CD14-positive monocyte (primary cell): ENCODE measurements around the gene MRRF. TPM values are rescaled to one million over a fixed set of nuclear protein-coding genes. Genes with fewer than 3 reads are reported as not detected.

Experiments used
- DNase-seq, 3 donors: peaks; one replicate each; pipeline ENCODE4 v3.0.0-alpha.2; 2011 to 2022
- H2AFZ ChIP-seq: 2 replicates; pipeline ENCODE4 v1.6.0; 2012; ENCODE audit warnings: mild to moderate bottlenecking, low read depth, low read length, inconsistent platforms; ENCODE audit not compliant: insufficient read depth, poor library complexity, severe bottlenecking
- H3K27ac ChIP-seq, 2 donors: 1 replicate in 1 of 2; 2 replicates in 1 of 2; pipeline ENCODE4 v1.5.1; 2012 to 2013; ENCODE audit warnings: low read length in 2 of 2, control low read depth in 1 of 2, inconsistent platforms in 1 of 2, low read depth in 1 of 2, mild to moderate bottlenecking in 1 of 2
- H3K27me3 ChIP-seq, 2 donors: one replicate each; pipeline versions ENCODE4 v1.6.0 to v1.6.1; 2011 to 2013; ENCODE audit warnings: low read length in 2 of 2; ENCODE audit not compliant: control insufficient read depth in 2 of 2, insufficient read depth in 2 of 2
- H3K36me3 ChIP-seq, 2 donors: replicated peaks in 1 of 2; 1 replicate in 1 of 2; 2 replicates in 1 of 2; pipeline versions ENCODE4 v1.5.1 to v1.6.1; 2012 to 2013; ENCODE audit warnings: low read length in 2 of 2, control low read depth in 1 of 2, inconsistent platforms in 1 of 2, mild to moderate bottlenecking in 1 of 2; ENCODE audit not compliant: insufficient read depth in 2 of 2, control insufficient read depth in 1 of 2
- H3K4me1 ChIP-seq, 2 donors: 1 replicate in 1 of 2; 2 replicates in 1 of 2; pipeline versions ENCODE4 v1.5.1 to v1.6.1; 2012 to 2013; ENCODE audit warnings: low read length in 2 of 2, control low read depth in 1 of 2, inconsistent platforms in 1 of 2, mild to moderate bottlenecking in 1 of 2, moderate library complexity in 1 of 2; ENCODE audit not compliant: insufficient read depth in 2 of 2, control insufficient read depth in 1 of 2
- H3K4me2 ChIP-seq: replicated peaks from 2 replicates; pipeline ENCODE3; 2012; ENCODE audit warnings: low read length, moderate library complexity, mild to moderate bottlenecking; ENCODE audit not compliant: poor library complexity, severe bottlenecking; ENCODE audit errors: extremely low read depth
- H3K4me3 ChIP-seq, 3 experiments: fragments of 200-600 bp in 1 of 3; sonication (generic) in 1 of 3; replicated peaks in 1 of 3; 1 replicate in 2 of 3; 2 replicates in 1 of 3; pipeline ENCODE4 v1.5.1; 2011 to 2013; ENCODE audit warnings: low read length in 3 of 3, mild to moderate bottlenecking in 3 of 3, control low read depth in 2 of 3, low read depth in 2 of 3, inconsistent platforms in 1 of 3, moderate library complexity in 1 of 3
- H3K79me2 ChIP-seq: 2 replicates; pipeline ENCODE4 v1.6.0; 2012; ENCODE audit warnings: mild to moderate bottlenecking, control low read depth, inconsistent platforms, low read length, moderate library complexity; ENCODE audit not compliant: insufficient read depth
- H3K9ac ChIP-seq: 2 replicates; pipeline ENCODE4 v1.6.0; 2017; ENCODE audit warnings: low read length, mild to moderate bottlenecking; ENCODE audit not compliant: insufficient read depth, poor library complexity, severe bottlenecking
- H3K9me3 ChIP-seq, 2 donors: replicated peaks in 1 of 2; 1 replicate in 1 of 2; 2 replicates in 1 of 2; pipeline versions ENCODE4 v1.5.1 to v1.6.1; 2012 to 2013; ENCODE audit warnings: low read length in 2 of 2, control low read depth in 1 of 2; ENCODE audit not compliant: control insufficient read depth in 1 of 2, insufficient read depth in 1 of 2
- H4K20me1 ChIP-seq: 2 replicates; pipeline ENCODE4 v1.6.0; 2012; ENCODE audit warnings: mild to moderate bottlenecking, low read length, control low read depth, moderate library complexity; ENCODE audit not compliant: insufficient read depth
- H3K27ac Mint-ChIP-seq, 7 donors: one replicate each; pipeline ENCODE4 v1.8.0; 2020; ENCODE audit warnings: mild to moderate bottlenecking in 7 of 7, mixed read lengths in 7 of 7, moderate library complexity in 6 of 7, inconsistent platforms in 2 of 7
- H3K27me3 Mint-ChIP-seq, 3 donors: one replicate each; pipeline ENCODE4 v1.8.0; 2021 to 2022; ENCODE audit warnings: low read depth in 3 of 3, mild to moderate bottlenecking in 3 of 3, mixed read lengths in 3 of 3, moderate library complexity in 3 of 3, inconsistent platforms in 1 of 3
- H3K36me3 Mint-ChIP-seq, 2 donors: one replicate each; pipeline ENCODE4 v1.8.0; 2020; ENCODE audit warnings: mixed read lengths in 2 of 2, inconsistent platforms in 1 of 2, mild to moderate bottlenecking in 1 of 2
- H3K4me1 Mint-ChIP-seq: one replicate; pipeline ENCODE4 v1.8.0; 2020; ENCODE audit warnings: mild to moderate bottlenecking, mixed read lengths
- H3K4me3 Mint-ChIP-seq, 2 donors: one replicate each; pipeline ENCODE4 v1.8.0; 2020; ENCODE audit warnings: mild to moderate bottlenecking in 2 of 2, mixed read lengths in 2 of 2, moderate library complexity in 1 of 2
- H3K9me3 Mint-ChIP-seq, 7 donors: one replicate each; pipeline ENCODE4 v1.8.0; 2020 to 2022; ENCODE audit warnings: mixed read lengths in 7 of 7, mild to moderate bottlenecking in 6 of 7, moderate library complexity in 6 of 7, inconsistent platforms in 2 of 7
- CTCF ChIP-seq: fragments of 200-600 bp; IDR thresholded peaks from one replicate; pipeline ENCODE4 v1.8.0; 2022; ENCODE audit warnings: antibody characterized with exemption, mild to moderate bottlenecking
- WGBS: methylation state at CpG from one replicate; pipeline ENCODE4 v1.1.5; 2013; ENCODE audit warnings: missing lambda C conversion rate; ENCODE audit not compliant: insufficient coverage; 5-methylcytosine and 5-hydroxymethylcytosine counted together
- intact Hi-C, 2 donors: fragments of 100-400 bp; cut with micrococcal nuclease; formaldehyde crosslinking; loops; one replicate each; pipeline versions ENCODE4 v1.15.0 to v1.15.1; 2023
- polyA plus RNA-seq, 3 donors: library from polyadenylated mRNA; depleted of rRNA in 1 of 3; unstranded in 2 of 3; stranded (reverse) in 1 of 3; fragments of 300-500 nt in 2 of 3; fragments of >200 nt in 1 of 3; fragmentation: Illumina TruSeq in 2 of 3; gene quantifications; 1 replicate in 2 of 3; 2 replicates in 1 of 3; pipeline ENCODE4 v1.2.3, GENCODE V29; 2012 to 2021

The MRRF gene
- polyA plus RNA-seq, 3 donors: 16.0 to 34.4 (median 16.2) TPM

GRCh38 chr9:122377241-122378164, 112.8 kb downstream of the MRRF start:
- H3K4me2 ChIP-seq: no peak overlapping the region
- H3K4me3 ChIP-seq: no peak overlapping the region
- peaks cover 28 to 32% of the 10 kb centered on the region in 2 donors for H3K4me1 ChIP-seq
- peaks cover 0 to 4% (median 4%) of the 10 kb centered on the region in 3 donors for H3K27me3 Mint-ChIP-seq
- H3K36me3 Mint-ChIP-seq: peaks cover 47 to 49% of the 10 kb centered on the region in 2 donors
- H3K9ac ChIP-seq: no peak overlapping the region
- no peaks in the 10 kb centered on the region for H3K79me2 ChIP-seq
- H4K20me1 ChIP-seq: peaks cover 30% of the 10 kb centered on the region
- H2AFZ ChIP-seq: no peak overlapping the region
- H3K27me3 ChIP-seq: no peaks in the 10 kb centered on the region
- intact Hi-C loops: loop anchor here in 1 of 2 donors (10.0 kb wide), 1 partner anchor 77 kb away; no protein-coding TSS in a partner anchor
- H3K27ac Mint-ChIP-seq: peak overlapping the region in 2 of 7 donors; percentile 79 to 88
- H3K4me3 Mint-ChIP-seq: peak overlapping the region; percentile 31 to 46
- peaks cover 32 to 38% of the 10 kb centered on the region in 2 donors for H3K36me3 ChIP-seq
- peaks cover 46% of the 10 kb centered on the region for H3K4me1 Mint-ChIP-seq
- 91% methylated on average over 11 of the region's 24 CpGs for WGBS
- H3K9me3 ChIP-seq: peaks cover 7 to 13% of the 10 kb centered on the region in 2 donors
- peaks cover 8 to 17% (median 11%) of the 10 kb centered on the region in 7 donors for H3K9me3 Mint-ChIP-seq
- no peak for TF ChIP-seq CTCF
- DNase-seq: peak in 1 of 3 donors; percentile 17
- no peak overlapping the region for H3K27ac ChIP-seq

- no peak overlapping the region for H2AFZ ChIP-seq
- H3K36me3 ChIP-seq: peaks cover 34 to 39% of the 10 kb centered on the region in 2 donors
- WGBS: 69% methylated on average over 4 of the region's 8 CpGs
- peaks cover 30% of the 10 kb centered on the region for H4K20me1 ChIP-seq
- no peak for DNase-seq
- no peak overlapping the region for H3K4me3 ChIP-seq
- Mint-ChIP-seq H3K9me3 (peaks cover 8 to 17% (median 11%) of the 10 kb centered on the region in 7 donors), H3K4me1 (peaks cover 41% of the 10 kb centered on the region), H3K36me3 (peaks cover 46 to 47% of the 10 kb centered on the region in 2 donors), H3K27ac (peak overlapping the region in 3 of 7 donors; percentile 50 to 88 (median 70)), H3K4me3 (no peak overlapping the region), H3K27me3 (peaks cover 0 to 4% (median 4%) of the 10 kb centered on the region in 3 donors)
- H3K27ac ChIP-seq: no peak overlapping the region
- no peak overlapping the region for H3K9ac ChIP-seq
- H3K4me1 ChIP-seq: peaks cover 28 to 32% of the 10 kb centered on the region in 2 donors
- no peak overlapping the region for H3K4me2 ChIP-seq
- no peak for TF ChIP-seq CTCF
- H3K79me2 ChIP-seq: no peaks in the 10 kb centered on the region
- H3K27me3 ChIP-seq: no peaks in the 10 kb centered on the region
- intact Hi-C loops: loop anchor here in 1 of 2 donors (10.0 kb wide), 1 partner anchor 77 kb away; no protein-coding TSS in a partner anchor
- peaks cover 7 to 13% of the 10 kb centered on the region in 2 donors for H3K9me3 ChIP-seq
These were observed 113.6 kb downstream of the MRRF start for GRCh38 chr9:122378236-122378635.
